ENCODE results near the gene PET100.

The PET100 gene

DNA sequence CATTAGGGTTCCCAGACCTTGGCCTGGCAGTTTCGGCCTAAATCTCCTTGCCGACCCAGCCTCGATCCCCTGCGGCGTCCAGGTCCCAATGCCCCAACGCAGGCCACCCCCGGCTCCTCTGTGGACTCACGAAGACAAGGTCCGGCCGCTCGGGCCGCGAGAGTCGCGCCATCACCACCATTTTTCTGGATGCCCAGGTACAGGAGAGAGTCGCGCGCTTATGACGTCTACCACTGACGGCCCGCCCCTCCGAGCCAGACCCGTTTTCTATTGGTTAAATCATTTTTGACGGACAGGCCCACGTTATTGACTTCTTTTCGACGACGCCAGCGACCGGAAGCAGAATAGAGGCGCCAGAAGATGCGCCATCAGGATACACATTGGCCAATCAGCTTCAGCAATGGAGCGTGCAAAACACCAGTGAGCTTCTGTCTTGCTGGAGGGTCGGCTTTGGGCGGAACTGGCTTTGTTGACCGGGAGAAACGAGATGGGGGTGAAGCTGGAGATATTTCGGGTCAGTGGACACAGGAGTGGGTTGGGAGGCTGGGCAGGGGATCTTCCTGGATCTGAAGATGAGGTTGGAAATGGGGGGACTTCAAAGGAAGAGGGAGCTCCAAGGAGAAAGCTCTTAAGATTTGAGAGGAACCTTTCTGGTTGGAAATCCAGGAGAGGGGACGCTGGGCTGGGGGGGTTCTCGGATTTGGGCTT, at the start of gene PET100, which contains the start of gene XAB2:
TSS of gene PET100 (plus strand) at position 447 of the 708 bp plus-strand sequence. CDS start at position 488, 41 bp downstream.
TSS of gene XAB2 (minus strand) at position 199 of the 708 bp plus-strand sequence. CDS start at position 181, 18 bp downstream.
- peak; percentile 76 for DNase-seq

DNA sequence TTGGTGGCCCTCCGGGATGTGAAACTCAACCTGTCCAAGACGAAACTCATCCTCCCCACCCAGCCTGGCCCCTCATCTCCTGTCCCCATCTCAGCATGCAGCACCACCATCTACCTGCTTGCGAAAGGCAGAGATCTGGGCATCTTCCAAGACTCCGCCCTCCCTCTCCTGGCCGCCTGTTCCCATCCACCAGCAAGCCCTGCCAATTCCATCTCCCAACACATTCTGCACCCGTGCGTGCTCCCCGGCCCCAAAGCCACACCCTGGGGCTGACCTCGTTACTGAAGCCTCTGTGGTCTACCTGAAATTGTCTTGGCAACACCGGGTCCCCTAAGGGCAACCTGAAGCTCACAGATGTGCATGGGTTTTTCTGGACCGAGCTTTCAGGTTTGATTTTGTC, 47.1 kb upstream of the PET100 start:
- DNase-seq = no peak

DNA sequence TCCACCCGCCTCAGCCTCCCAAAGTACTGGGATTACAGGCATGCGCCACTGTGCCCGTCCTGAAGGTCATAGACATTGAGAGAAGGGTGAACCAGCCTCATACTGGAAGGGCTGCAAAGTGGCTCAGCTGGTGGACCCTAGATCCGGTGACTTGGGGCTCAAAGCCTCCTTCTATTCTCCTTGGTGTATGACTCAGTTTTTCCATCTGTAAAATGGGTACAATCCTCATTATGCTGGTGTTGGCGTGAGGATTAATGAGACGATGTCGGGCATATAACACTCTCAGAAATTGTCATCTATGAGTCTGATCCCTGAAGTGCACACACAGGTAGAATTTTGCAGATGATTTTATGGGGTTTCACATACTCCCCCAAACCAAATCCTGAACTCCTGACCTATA, 39.8 kb upstream of the PET100 start:
- DNase-seq = no peak

DNA sequence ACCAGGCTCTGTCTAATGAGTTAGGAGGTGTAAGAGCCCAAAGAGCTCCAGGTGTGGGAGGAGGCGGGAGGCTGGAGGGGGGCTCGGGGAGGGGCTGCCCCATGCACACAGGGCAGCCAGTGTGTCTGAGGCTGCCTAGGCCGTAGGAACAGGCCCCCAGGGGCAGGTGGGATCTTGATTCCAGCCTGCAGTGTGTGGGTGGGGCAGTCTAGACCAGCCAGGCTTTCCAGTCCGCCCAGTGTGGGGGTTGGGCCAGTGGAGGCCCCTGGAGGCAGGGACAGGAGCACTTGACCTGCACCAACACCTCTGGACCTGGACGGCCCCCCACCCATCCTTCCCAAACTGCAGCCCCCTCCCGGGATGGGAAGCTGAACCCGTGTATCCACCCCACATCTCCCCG, 39.3 kb upstream of the PET100 start:
- no peak for DNase-seq

DNA sequence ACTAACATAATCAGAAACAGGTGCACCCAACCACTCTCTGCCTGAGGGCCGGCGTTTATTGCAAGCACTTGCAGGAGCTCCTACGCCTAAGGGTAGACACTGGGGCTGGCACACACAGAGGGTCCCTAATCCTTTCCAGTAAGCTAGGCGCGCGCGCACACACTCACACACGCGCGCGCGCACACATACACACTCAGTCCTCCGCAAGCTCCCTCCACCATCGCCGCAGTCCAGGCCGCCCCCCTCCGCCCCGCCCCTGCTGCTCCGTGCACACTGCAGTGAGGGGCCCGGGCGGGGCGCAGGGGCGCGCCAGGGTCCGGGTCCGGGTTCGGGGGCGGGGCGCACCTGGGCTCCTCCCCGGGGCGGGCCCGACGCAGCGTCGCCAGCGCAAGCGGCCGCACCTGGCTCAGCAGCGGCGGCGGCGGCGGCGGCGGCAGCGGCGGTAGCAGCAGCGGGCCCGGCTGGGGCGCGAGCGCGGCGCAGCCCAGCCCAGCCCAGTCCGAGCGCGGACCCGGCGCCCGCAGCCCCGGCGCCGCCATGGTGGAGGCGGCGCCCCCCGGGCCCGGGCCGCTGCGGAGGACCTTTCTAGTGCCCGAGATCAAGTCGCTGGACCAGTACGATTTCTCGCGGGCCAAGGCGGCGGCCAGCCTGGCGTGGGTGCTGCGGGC, 34.0 kb upstream of the PET100 start, which contains the start of gene CAMSAP3:
TSS of gene CAMSAP3 (plus strand) at position 398 of the 668 bp plus-strand sequence. CDS start at position 538, 140 bp downstream.
- no peak for DNase-seq

DNA sequence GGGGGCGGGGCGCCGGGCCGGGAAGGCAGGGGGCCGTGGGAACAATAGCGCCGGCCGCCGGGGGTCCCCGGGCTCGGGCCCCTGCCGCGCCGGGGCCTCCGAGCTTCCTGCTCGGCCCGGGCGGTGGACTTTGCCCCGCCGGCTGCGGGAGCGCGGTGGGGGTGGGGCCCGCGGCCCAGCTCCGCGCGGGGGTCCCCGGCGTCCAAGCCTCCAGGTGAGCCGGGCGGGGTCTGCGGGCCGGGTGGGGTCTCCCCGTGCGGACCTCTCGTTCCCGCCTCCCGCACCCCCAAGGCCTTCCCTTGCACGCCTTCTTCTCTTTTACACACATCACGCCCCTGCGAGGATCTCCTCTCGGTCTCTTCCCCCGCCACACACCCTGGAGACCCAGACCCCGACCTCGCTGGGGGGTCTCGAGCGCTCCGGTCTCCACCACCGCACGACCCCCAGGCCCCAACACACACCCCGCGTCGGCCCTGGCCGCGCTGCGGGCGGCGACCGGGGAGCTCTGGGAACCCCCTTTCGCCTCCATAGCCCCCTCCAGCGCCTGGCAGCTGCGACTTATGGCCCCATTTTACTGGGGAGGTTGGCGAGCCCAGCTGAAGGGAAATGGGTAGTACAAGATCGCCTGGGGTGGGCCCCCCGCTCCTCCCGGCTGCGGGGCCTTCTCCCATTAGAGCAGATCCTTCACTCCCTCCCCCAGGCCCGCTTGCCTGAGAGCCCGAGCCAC, 33.2 kb upstream of the PET100 start:
- DNase-seq = no peak

- DNase-seq = no peak
These were observed 31.9 kb upstream of the PET100 start for GRCh38 chr19:7597689-7598088.

GRCh38 chr19:7598180-7598579, 31.4 kb upstream of the PET100 start:
- no peak for DNase-seq

DNA sequence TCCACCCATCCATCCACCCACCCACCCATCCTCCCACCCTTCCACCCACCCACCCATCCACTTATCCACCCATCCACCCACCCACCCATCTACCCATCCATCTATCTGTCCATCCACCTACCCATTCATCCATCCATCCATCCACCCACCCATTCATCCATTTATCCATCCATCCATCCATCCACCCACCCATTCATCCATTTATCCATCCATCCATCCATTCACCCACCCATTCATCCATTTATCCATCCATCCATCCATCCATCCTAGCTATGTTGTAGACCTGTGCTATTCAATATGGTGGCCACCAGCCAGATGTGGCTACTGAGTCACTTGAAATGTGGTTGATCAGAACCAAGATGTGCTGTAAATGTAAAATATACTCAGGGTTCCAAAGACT, 28.9 kb upstream of the PET100 start:
- DNase-seq = no peak

DNA sequence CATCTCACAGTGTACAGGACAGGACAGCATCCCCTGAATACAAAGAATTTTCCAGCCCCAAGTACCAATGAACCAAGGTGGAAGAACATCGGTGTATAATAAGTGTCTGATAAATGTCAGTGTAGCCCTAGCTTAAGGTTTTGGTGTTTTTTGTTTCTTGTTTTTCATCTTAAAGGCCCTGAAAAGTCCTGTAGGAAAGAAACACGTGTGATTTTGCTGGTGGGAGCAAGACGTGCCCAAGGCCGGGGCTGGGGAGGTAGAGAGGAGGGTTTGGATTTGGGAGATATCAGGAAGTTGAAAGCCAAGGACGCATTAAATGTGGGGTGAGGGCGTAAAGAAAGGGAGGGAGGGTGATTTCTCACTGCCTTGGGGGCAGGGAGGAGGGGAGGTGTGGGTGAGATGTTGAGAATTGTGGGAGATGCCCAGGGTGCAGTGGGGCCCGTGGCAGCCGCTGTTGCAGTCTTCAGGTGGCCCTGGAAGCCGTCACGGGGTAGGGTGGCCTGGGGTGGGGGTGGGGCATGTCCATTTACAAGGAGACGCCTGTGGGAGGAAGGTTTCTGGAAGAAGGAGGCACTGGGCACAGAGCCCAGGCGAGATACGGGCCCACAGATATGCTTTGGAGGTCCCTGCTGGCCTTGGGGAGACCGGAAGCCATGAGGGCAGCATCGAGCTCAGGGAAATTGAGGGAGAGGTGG, 27.2 kb upstream of the PET100 start:
- no peak for DNase-seq

- no peak for DNase-seq
These were observed 26.6 kb upstream of the PET100 start for GRCh38 chr19:7602935-7603497.

GRCh38 chr19:7603919-7604318, 25.7 kb upstream of the PET100 start:
- no peak for DNase-seq

- no peak for DNase-seq
These were observed 23.9 kb upstream of the PET100 start for GRCh38 chr19:7605490-7606222.

GRCh38 chr19:7606289-7606688, 23.3 kb upstream of the PET100 start:
- no peak for DNase-seq

GRCh38 chr19:7607212-7607873, 22.2 kb upstream of the PET100 start:
- no peak for DNase-seq

DNA sequence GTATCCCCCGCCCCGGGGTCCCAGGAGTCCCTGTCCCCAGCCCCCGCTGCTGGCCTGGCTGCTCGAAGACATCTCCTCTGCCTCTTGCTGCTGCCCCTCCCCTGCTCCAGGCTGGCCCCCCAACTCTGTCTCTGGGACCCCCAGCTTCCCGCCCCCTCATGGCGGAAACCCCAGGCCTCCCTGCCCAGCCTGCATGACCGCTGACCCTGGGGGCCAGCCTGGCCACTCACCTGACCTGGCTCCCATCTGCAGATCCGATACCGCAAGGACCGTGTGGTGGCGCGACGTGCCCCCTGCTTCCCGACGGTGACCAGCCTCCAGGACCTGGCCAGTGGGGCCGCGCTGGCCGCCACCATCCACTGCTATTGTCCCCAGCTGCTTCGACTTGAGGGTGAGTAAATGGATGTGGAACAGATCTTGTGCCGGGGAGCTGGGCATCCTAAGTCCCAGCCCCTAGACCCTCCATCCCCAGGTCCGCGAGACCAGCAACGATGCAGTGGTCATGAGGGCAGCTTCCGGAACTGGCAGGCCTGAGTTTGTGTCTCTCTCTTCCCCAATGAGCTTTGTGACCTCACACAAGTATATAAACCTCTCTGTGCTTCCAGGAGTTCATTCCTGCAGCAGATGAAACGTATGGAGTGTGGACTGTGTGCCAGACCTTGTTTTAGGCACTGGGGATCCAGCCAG, 21.6 kb upstream of the PET100 start:
- no peak for DNase-seq

DNA sequence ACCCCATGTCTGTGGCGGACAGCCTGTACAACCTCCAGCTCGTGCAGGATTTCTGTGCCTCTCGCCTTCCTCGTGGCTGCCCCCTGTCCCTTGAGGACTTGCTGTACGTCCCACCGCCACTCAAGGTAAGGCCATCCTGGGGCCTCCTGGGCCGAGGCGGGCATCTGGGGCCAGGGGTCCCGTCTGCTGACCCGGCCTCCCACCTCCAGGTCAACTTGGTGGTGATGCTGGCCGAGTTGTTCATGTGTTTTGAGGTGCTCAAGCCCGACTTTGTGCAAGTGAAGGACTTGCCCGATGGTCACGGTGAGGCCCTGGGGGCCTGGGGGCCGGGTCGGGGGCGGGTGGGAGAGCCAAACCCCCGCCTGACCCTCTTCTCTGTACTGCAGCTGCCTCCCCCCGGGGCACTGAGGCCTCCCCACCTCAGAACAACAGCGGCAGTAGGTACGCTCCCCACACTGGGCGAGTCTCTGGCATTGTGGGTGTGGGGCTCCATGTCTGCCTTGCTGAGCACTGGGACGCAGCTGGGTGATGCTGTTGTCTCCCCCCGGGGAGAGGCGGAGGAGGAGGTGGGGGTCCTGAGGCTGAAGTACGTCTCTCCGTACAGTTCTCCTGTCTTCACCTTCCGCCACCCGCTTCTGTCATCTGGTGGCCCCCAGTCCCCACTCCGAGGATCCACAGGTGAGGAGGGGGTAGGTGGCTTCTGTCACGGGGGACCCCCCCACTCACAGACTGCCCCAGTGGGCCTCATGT, 18.9 kb upstream of the PET100 start:
- no peak for DNase-seq

GRCh38 chr19:7611541-7612279, 17.9 kb upstream of the PET100 start:
- no peak for DNase-seq
